Stimulated activated naive B cell treated with anti-CD40 and anti-IgM and Interleukin-4, amounts not matched to agents 10 μg/mL and 1 μg/mL and 100 μg/mL, for 72 hours (primary cell): Measurements from ENCODE around the gene PPP1R37.
A peak's percentile ranks its signal among the peaks of the same experiment; 100 is the strongest.

ENCODE experiments used
- ATAC-seq, 2 donors: fragments of 150-1000 bp; cut with Tn5 transposase; replicated peaks; 2 replicates each; pipeline ENCODE4 v1.10.0; 2021; ENCODE audit warnings: moderate library complexity in 1 of 2
- DNase-seq: peaks from one replicate; pipeline ENCODE4 v3.0.0; 2021
- H3K27ac Mint-ChIP-seq: one replicate; pipeline ENCODE4 v1.8.0; 2022; ENCODE audit warnings: mild to moderate bottlenecking, mixed read lengths
- H3K27me3 Mint-ChIP-seq, 2 donors: one replicate each; pipeline ENCODE4 v1.8.0; 2022; ENCODE audit warnings: mixed read lengths in 2 of 2
- H3K36me3 Mint-ChIP-seq, 2 donors: one replicate each; pipeline ENCODE4 v1.8.0; 2022; ENCODE audit warnings: mixed read lengths in 2 of 2, mild to moderate bottlenecking in 1 of 2
- H3K4me1 Mint-ChIP-seq, 2 donors: one replicate each; pipeline ENCODE4 v1.8.0; 2022; ENCODE audit warnings: mixed read lengths in 2 of 2, mild to moderate bottlenecking in 1 of 2
- H3K4me3 Mint-ChIP-seq, 2 donors: one replicate each; pipeline ENCODE4 v1.8.0; 2022; ENCODE audit warnings: mild to moderate bottlenecking in 2 of 2, mixed read lengths in 2 of 2, moderate library complexity in 1 of 2
- H3K9me3 Mint-ChIP-seq, 2 donors: one replicate each; pipeline ENCODE4 v1.8.0; 2022; ENCODE audit warnings: mixed read lengths in 2 of 2, mild to moderate bottlenecking in 1 of 2

Gene PPP1R37

DNA sequence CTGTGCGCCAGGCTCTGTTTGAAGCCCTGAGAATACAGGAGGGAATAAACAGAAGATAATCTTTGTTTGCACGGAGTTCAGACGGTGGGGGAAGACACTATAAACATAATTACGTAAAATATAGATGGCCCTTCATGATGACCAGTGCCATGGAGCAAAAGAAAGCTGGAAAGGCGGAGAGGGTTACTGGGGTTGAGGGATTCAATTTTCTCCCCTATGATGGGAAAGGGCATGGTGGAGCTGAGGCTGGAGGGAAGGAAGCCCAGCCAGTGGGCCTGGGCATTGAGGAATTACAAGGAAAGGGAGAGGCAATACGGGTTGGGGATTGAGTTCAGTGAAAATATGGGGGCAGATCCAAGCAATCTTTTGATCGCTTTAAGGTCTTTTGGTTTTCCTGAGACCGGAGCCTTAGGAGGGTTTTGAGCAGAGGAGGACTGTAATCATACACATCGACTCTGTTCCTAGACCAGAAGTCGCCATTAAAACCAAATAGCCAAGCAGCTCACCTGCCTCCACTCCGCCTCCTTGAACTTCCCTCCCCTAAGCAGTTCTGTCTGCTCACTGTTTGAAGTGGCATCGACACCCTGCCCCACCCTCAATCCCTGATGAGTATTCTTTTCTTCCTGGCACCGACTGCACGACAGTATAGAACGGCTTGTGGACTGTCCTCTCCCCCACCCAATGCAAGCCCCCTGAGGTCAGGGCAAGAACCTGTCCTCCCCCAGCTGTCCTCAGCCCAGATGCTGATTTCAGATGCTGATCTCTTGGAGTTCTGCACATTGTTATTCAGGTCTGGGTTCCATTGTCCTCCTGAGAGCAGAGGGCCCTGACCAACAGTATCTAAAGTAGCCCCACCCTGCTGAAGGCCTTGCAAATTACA lies 15.9 kb upstream of the PPP1R37 start:
- Mint-ChIP-seq H3K27ac (peak overlapping the region; percentile 96), H3K4me3 (peak overlapping the region; percentile 96 to 97), H3K36me3 (peaks cover 31 to 41% of the 10 kb centered on the region in 2 donors), H3K4me1 (peaks cover 29 to 66% of the 10 kb centered on the region in 2 donors), H3K27me3 (no peaks in the 10 kb centered on the region), H3K9me3 (no peaks in the 10 kb centered on the region)
- ATAC-seq, result no peak
- DNase-seq, result no peak

DNA sequence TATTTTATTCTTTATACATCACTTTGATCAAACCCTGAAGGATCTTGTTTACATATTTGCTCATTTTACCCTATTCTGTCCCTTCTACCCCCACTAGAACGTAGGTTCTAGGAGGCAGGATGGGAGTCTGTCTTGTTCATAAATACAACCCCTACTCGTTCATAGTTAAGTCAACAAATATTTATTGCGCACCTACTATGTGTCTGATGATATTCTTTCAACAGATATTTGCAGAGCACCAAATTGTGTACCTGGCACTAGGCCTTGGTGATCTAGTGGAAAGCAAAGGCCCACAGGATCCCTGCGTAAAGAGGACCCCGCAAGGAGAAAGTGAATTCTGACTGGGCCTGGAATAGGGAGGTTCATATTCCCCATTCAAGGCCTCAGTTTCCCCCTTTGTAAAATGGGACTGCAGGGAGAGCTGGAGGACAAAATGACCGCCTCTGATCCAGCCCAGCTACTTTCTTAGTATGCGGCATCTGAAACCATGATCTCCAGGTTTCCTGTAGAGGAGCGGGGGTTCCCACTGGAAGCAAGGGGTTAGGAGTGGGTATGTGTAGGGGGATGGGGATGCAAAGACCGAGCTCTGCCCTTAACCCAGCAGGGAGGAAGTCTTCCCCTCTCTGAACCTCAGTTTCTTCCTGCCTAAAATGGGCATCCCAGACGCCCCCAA lies 14.5 kb upstream of the PPP1R37 start:
- Mint-ChIP-seq H3K4me1 (peaks cover 30 to 60% of the 10 kb centered on the region in 2 donors), H3K27me3 (no peaks in the 10 kb centered on the region), H3K27ac (peak overlapping the region; percentile 96), H3K9me3 (no peaks in the 10 kb centered on the region), H3K36me3 (peaks cover 32 to 36% of the 10 kb centered on the region in 2 donors), H3K4me3 (peak overlapping the region; percentile 97 to 99)
- ATAC-seq, result no peak
- no peak for DNase-seq

DNA sequence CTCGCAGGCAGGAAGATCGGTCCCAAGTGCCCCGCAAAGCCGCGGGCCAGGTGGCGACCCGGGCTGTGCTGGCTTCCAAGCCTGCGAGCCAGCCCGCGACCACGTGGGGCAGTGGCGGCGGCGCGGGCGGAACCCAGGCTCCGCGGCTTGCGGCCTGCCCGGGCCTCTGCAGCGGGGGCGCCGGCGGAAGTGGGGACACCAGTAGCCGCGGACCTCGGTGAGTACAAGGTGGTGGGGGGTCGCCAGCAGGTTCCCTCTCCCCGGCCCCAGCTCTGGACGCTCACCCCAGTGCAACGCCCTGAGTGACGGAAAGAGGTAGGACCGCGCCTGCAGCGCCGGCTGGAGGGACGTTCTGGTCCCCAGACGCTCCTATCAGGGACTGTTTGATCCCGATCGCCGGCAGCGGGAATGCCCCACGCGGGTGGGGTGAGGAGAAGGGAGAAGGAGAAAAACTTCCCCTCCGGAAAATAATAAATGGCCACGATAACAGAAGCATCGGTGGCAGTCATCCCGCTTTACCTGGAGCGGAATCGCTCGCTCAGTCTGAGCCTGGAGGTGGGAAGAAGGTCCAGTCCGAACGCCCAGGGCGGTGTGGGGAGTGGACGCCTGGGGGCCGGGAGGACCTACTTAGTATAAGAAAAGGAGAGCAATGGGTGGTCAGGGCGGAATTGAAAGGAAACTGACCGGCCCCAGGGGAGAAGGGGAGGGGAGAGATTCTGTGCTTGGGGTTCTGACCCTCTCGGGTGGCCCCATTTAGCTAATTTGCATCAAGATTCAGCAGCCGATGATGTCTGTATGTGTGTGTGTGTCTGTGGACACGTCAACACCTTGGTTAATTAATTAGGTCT lies 13.7 kb upstream of the PPP1R37 start, which contains the start of gene GEMIN7:
Gene GEMIN7 (plus strand): TSS at position 198 of the 848 bp plus-strand sequence. CDS start 10,855 bp downstream, outside the sequence.
- H3K9me3 Mint-ChIP-seq, result no peaks in the 10 kb centered on the region
- peaks cover 32 to 36% of the 10 kb centered on the region in 2 donors for H3K36me3 Mint-ChIP-seq
- H3K4me3 Mint-ChIP-seq, result peak within 1 kb of the TSS; percentile 97 to 99
- DNase-seq (peak; percentile 84), ATAC-seq (peak; percentile 51 to 53)
- H3K4me1 Mint-ChIP-seq, result peaks cover 30 to 60% of the 10 kb centered on the region in 2 donors
- no peaks in the 10 kb centered on the region for H3K27me3 Mint-ChIP-seq
- peak within 1 kb of the TSS; percentile 96 for H3K27ac Mint-ChIP-seq

DNA sequence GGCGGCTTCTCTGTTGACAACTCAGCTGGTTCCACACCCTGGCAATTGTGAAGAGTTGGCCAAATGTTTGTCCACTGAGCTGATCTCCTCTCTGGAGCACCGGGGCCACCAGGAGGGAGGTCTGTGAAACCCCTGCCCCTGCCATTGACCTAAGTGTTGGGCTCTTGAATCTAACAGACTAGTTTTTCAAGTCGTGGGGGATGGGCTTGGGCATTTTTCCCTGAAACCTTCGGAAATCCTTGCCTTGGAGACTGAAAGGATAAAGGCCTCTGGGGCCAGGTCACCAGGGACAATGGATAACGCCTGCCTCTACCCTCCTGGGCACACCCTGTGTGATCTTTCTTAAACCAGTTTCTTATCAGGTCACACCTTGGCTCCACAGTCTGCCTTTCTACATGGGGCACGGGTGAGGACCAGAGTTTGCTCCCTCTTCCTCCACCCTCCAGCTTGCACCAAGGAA lies 13.0 kb upstream of the PPP1R37 start:
- H3K4me1 Mint-ChIP-seq, result peaks cover 27 to 55% of the 10 kb centered on the region in 2 donors
- H3K9me3 Mint-ChIP-seq, result no peaks in the 10 kb centered on the region
- H3K27me3 Mint-ChIP-seq, result no peaks in the 10 kb centered on the region
- peaks cover 27 to 32% of the 10 kb centered on the region in 2 donors for H3K36me3 Mint-ChIP-seq
- DNase-seq (no peak), ATAC-seq (no peak)
- peak overlapping the region; percentile 96 for H3K27ac Mint-ChIP-seq
- peak overlapping the region; percentile 97 to 99 for H3K4me3 Mint-ChIP-seq

DNA sequence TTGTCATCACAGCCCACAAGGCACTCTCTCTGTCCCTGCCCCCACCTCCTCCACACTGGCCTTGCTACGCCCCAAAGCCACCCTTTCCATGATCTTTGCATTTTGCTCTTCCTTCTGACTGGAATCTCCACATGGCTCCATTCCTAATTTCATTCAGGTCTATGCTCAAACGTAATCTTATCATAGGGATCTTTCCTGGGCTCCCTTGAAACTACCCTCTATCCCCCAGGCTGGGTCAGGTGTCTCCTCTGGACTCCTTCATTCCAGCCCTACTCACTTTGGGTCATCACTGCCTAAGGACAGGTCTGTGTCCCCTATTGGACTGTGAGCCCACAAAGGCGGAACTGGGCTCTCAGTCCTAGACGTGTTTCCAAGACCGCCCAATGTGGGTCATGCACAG lies 10.8 kb upstream of the PPP1R37 start:
- Mint-ChIP-seq H3K27ac (peak overlapping the region; percentile 34), H3K4me1 (peaks cover 27 to 49% of the 10 kb centered on the region in 2 donors), H3K9me3 (no peaks in the 10 kb centered on the region), H3K27me3 (no peaks in the 10 kb centered on the region), H3K36me3 (peaks cover 27 to 40% of the 10 kb centered on the region in 2 donors), H3K4me3 (peak overlapping the region in 1 of 2 donors; percentile 23)
- ATAC-seq (no peak), DNase-seq (no peak)

DNA sequence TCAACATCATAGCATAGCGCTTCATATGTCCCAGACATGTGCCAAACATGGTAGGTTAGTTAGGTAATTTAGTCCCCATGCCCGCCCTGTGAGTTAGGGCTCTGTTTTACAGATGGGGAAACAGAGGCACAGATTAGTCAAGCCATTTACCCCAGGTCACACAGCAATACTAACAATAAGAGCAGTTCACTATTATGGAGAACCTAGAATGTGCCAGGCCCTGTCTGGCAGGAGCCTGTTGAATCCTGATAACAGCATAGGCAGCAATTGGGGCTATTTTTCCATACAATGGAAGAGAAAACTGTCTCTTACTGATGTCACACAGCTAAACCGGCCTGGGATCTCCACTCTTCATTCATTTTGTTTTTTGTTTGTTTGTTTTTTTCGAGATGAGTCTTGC lies 6.5 kb upstream of the PPP1R37 start:
- Mint-ChIP-seq H3K27me3 (no peaks in the 10 kb centered on the region), H3K4me1 (peaks cover 28 to 35% of the 10 kb centered on the region in 2 donors), H3K9me3 (peaks cover 2 to 3% of the 10 kb centered on the region in 2 donors), H3K4me3 (no peak overlapping the region), H3K27ac (no peak overlapping the region), H3K36me3 (peaks cover 34 to 61% of the 10 kb centered on the region in 2 donors)
- ATAC-seq (no peak), DNase-seq (no peak)

DNA sequence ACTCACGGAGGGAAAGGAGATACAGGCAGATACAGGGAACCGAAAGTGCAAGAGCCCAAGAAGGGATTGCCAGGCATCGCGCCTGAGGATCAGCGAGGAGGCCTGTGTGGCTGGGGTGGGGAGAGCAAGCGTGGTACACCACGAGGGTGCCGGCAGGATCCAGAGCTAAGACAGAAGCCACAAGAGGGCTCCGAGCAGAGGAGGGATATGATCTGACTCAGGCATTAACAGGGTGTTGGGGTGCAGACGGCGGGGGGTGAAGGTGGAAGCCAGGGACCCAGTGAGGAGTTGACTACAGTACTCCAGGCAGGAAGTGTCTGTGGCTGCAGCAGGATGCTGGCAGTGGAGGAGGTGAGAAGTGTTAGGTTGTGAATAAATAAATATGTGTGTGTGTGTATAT lies 5.4 kb upstream of the PPP1R37 start:
- Mint-ChIP-seq H3K27ac (peak overlapping the region; percentile 67), H3K4me3 (peak overlapping the region; percentile 47 to 49)

DNA sequence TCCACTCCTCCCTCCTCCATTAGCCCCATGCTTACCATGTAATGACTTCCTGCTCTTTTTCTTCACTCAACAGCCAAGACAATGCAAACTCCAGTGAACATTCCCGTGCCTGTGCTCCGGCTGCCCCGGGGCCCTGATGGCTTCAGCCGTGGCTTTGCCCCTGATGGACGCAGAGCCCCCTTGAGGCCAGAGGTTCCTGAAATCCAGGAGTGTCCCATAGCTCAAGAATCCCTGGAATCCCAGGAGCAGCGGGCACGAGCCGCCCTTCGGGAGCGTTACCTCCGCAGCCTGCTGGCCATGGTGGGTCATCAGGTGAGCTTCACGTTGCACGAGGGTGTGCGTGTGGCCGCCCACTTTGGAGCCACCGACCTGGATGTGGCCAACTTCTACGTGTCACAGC lies 2.9 kb upstream of the PPP1R37 start:
- Mint-ChIP-seq H3K27me3 (no peaks in the 10 kb centered on the region), H3K27ac (no peak overlapping the region), H3K4me3 (no peak overlapping the region), H3K4me1 (peaks cover 35 to 55% of the 10 kb centered on the region in 2 donors), H3K36me3 (peaks cover 24 to 66% of the 10 kb centered on the region in 2 donors), H3K9me3 (peaks cover 2 to 4% of the 10 kb centered on the region in 2 donors)
- no peak for ATAC-seq
- DNase-seq, result no peak

More for the DNA sequence above, 5.4 kb upstream of the PPP1R37 start:
- DNase-seq, result no peak
- Mint-ChIP-seq H3K9me3 (peaks cover 2 to 4% of the 10 kb centered on the region in 2 donors), H3K4me1 (peaks cover 21 to 33% of the 10 kb centered on the region in 2 donors), H3K36me3 (peaks cover 25 to 52% of the 10 kb centered on the region in 2 donors), H3K27me3 (no peaks in the 10 kb centered on the region)
- ATAC-seq, result no peak

DNA sequence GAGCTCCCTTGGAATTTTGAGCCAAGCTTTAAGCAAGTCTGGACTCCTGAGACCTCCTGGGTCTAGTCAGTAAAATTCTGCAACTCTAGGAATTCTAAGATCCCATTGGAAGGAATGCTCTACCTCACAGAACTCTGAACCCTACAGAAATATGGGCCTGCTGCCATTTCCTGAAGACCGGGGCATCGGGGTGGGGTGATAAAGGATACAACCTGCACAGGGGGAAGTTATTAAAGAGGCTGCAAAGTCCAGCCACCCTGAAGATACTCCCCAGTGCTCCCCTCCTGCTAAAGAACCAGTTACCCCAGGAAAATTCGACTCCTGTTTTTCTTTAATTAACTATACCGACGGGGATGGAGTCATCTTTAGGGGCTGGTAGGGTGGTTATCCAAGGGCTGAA lies 2.4 kb upstream of the PPP1R37 start:
- Mint-ChIP-seq H3K4me3 (peak overlapping the region in 1 of 2 donors; percentile 26), H3K9me3 (peaks cover 2 to 4% of the 10 kb centered on the region in 2 donors), H3K27me3 (no peaks in the 10 kb centered on the region), H3K36me3 (peaks cover 21 to 61% of the 10 kb centered on the region in 2 donors), H3K27ac (peak overlapping the region; percentile 25), H3K4me1 (peaks cover 31 to 56% of the 10 kb centered on the region in 2 donors)
- ATAC-seq (no peak), DNase-seq (no peak)

DNA sequence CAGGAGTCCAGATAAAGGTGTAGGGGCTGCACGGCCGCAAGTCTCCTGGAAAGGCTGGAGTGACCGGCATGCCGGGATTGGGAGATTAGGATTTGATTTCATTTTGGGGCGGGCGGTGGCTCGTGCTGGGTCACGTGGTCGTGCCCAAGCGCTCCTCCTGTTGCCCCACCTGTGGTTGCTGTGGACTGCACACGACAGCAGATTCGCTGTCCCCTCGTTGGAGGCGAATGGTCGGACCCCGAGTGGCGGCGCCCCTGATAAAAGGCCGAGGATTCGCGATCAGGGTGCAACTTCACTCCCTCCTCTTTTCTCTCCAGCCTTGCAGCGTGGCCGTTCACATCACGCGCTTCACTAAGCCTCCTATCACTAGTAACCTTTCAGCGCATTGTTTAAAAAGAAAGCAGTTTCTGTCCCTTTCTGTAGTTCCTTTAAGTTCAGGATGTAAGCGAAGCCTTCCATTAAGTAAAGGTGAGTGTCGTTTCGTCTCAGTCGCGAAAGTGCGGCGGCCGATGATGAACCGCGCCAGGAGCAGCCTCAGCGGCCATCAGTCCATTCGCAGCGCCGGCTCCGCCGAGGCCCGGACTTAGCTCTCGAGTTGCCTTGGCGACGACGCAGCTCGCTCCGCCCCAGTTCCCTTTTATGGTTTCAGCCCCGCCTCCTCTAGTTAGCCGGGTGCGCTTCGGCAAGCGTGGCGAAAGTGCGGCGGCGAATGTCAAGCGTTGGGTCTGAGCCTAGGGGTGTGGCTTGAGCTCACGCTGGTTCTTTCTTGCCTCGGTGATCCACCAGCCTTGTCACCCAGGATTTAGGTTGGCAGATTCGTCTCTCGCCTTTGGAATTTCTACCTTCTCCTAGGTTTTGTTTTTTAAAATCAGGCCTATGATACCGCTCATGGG lies 1.7 kb upstream of the PPP1R37 start:
- DNase-seq, result peak; percentile 96
- peaks cover 19 to 62% of the 10 kb centered on the region in 2 donors for H3K36me3 Mint-ChIP-seq

DNA sequence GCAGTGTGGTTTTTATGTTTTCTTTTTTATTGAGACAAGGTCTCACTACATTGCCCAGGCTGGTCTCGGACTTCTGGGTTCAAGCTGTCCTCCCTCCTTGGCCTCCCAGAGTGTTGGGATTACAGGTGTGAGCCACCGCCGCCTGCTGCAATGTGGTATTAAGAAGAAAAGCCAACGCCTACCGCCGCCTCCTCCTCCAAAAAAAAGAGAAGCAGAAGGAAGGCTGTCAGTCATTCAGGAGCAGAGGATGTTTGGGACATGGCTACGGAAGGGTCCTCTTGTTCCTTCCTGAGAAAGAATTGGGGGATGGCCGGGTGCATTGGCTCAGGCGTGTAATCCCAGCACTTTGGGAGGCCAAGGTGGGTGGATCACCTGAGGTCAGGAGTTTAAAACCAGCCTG lies 1.2 kb downstream of the PPP1R37 start:
- no peaks in the 10 kb centered on the region for H3K27me3 Mint-ChIP-seq
- H3K4me1 Mint-ChIP-seq, result peaks cover 45 to 69% of the 10 kb centered on the region in 2 donors
- DNase-seq, result no peak
- H3K4me3 Mint-ChIP-seq, result peak overlapping the region; percentile 100
- H3K9me3 Mint-ChIP-seq, result peaks cover 2 to 4% of the 10 kb centered on the region in 2 donors
- H3K27ac Mint-ChIP-seq, result peak overlapping the region; percentile 100
- ATAC-seq, result no peak
- H3K36me3 Mint-ChIP-seq, result peaks cover 13 to 47% of the 10 kb centered on the region in 2 donors

More for the DNA sequence above, 1.7 kb upstream of the PPP1R37 start:
- H3K27me3 Mint-ChIP-seq, result no peaks in the 10 kb centered on the region
- H3K9me3 Mint-ChIP-seq, result peaks cover 2 to 4% of the 10 kb centered on the region in 2 donors
- peak; percentile 79 to 85 for ATAC-seq
- peak overlapping the region; percentile 100 for H3K4me3 Mint-ChIP-seq
- peaks cover 34 to 63% of the 10 kb centered on the region in 2 donors for H3K4me1 Mint-ChIP-seq
- H3K27ac Mint-ChIP-seq, result peak overlapping the region; percentile 100

DNA sequence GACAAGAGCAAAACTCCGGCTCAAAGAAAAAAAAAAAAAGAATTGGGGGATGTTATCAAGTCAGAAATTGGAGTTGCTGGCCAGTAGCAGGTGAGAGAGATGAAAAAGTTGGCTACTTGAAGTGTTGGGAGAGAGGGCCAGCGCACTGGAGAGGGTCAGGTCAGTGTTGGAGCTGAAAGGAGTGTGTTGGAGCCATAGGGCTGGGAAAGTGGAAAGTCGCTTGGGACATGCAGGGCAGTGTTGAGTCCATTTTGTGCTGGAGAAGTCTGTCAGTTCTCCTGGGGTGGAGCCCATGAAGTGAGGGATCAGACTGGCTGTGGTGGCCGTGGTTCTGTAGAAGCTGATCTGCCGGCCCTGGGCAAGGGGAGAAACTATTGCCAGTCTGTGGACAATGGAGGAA lies 1.7 kb downstream of the PPP1R37 start:
- H3K4me3 Mint-ChIP-seq, result peak overlapping the region; percentile 100
- H3K27ac Mint-ChIP-seq, result no peak overlapping the region
- H3K36me3 Mint-ChIP-seq, result peaks cover 12 to 45% of the 10 kb centered on the region in 2 donors

More for the DNA sequence above, 1.7 kb downstream of the PPP1R37 start:
- no peak for DNase-seq
- ATAC-seq, result no peak
- no peaks in the 10 kb centered on the region for H3K27me3 Mint-ChIP-seq
- peaks cover 2 to 4% of the 10 kb centered on the region in 2 donors for H3K9me3 Mint-ChIP-seq
- H3K4me1 Mint-ChIP-seq, result peaks cover 49 to 74% of the 10 kb centered on the region in 2 donors
